T-cell (primary cell): ENCODE data around the gene RNU6-9. TPM values are rescaled to one million over a fixed set of nuclear protein-coding genes. Genes with fewer than 3 reads are reported as not detected.
A peak's percentile ranks its signal among the peaks of the same experiment; 100 is the strongest.
"Not testable (repeated sequence)": the region's sequence is repeated elsewhere in the genome, so short reads cannot be mapped to it uniquely, and the experiment has no call there.

ENCODE experiments used
- ATAC-seq, 4 experiments: fragments of 200-7000 bp in 3 of 4; fragments of 150-1000 bp in 1 of 4; cut with Tn5 transposase; replicated peaks in 1 of 4; 1 replicate in 3 of 4; 2 replicates in 1 of 4; pipeline ENCODE4 v1.10.0; 2021; ENCODE audit warnings: moderate library complexity in 3 of 4, mild to moderate bottlenecking in 2 of 4, moderate number of reproducible peaks in 1 of 4
- CTCF ChIA-PET, 2 donors: fragments of 300-600 bp; sonication (Branson Sonifier 250); formaldehyde crosslinking; loops; one replicate each; lab custom pipeline; 2022; ENCODE audit warnings: antibody characterized with exemption in 2 of 2; lab: Charles Lee
- POLR2A ChIA-PET, 2 donors: fragments of 300-600 bp; sonication (Branson Sonifier 250); formaldehyde crosslinking; loops; one replicate each; lab custom pipeline; 2022; ENCODE audit warnings: antibody characterized with exemption in 2 of 2; lab: Charles Lee
- DNase-seq, 35 experiments: peaks; one replicate each; pipeline versions ENCODE4 v3.0.0 to v3.0.0-alpha.2; 2013 to 2023
- H3K27ac ChIP-seq: one replicate; pipeline ENCODE4 v1.5.1; 2013; ENCODE audit warnings: low read length
- H3K27me3 ChIP-seq, 2 experiments: replicated peaks in 1 of 2; 1 replicate in 1 of 2; 2 replicates in 1 of 2; pipeline versions ENCODE4 v1.6.1 to v1.7.0; 2013; ENCODE audit warnings: low read length in 1 of 2, mixed read lengths in 1 of 2; ENCODE audit not compliant: control insufficient read depth in 2 of 2, insufficient read depth in 2 of 2; ENCODE audit errors: extremely low read depth in 1 of 2
- H3K36me3 ChIP-seq, 2 donors: 1 replicate in 1 of 2; 2 replicates in 1 of 2; pipeline versions ENCODE4 v1.6.1 to v1.7.0; 2013; ENCODE audit warnings: low read length in 1 of 2; ENCODE audit not compliant: control insufficient read depth in 2 of 2, insufficient read depth in 1 of 2; ENCODE audit errors: extremely low read depth in 1 of 2
- H3K4me1 ChIP-seq, 2 experiments: 1 replicate in 1 of 2; 2 replicates in 1 of 2; pipeline versions ENCODE4 v1.6.1 to v1.7.0; 2013; ENCODE audit warnings: low read length in 2 of 2, mixed read lengths in 1 of 2; ENCODE audit not compliant: insufficient read depth in 2 of 2, control insufficient read depth in 1 of 2; ENCODE audit errors: extremely low read depth in 1 of 2
- H3K4me3 ChIP-seq, 2 donors: 1 replicate in 1 of 2; 2 replicates in 1 of 2; pipeline versions ENCODE4 v1.5.1 to v1.7.0; 2013; ENCODE audit warnings: mild to moderate bottlenecking in 2 of 2, low read length in 1 of 2, moderate library complexity in 1 of 2; ENCODE audit not compliant: control insufficient read depth in 1 of 2; ENCODE audit errors: extremely low read depth in 1 of 2
- H3K9me3 ChIP-seq: 2 replicates; pipeline ENCODE4 v1.7.0; 2013
- H3K27ac Mint-ChIP-seq, 2 donors: one replicate each; pipeline ENCODE4 v1.8.0; 2020 to 2021; ENCODE audit warnings: mild to moderate bottlenecking in 2 of 2, mixed read lengths in 2 of 2
- H3K27me3 Mint-ChIP-seq, 2 donors: one replicate each; pipeline ENCODE4 v1.8.0; 2021 to 2022; ENCODE audit warnings: mixed read lengths in 2 of 2
- H3K36me3 Mint-ChIP-seq: one replicate; pipeline ENCODE4 v1.8.0; 2021; ENCODE audit warnings: mixed read lengths
- H3K4me1 Mint-ChIP-seq, 3 donors: one replicate each; pipeline ENCODE4 v1.8.0; 2020 to 2022; ENCODE audit warnings: mixed read lengths in 3 of 3, mild to moderate bottlenecking in 1 of 3
- H3K4me3 Mint-ChIP-seq, 3 donors: one replicate each; pipeline ENCODE4 v1.8.0; 2020 to 2022; ENCODE audit warnings: mild to moderate bottlenecking in 3 of 3, mixed read lengths in 3 of 3, moderate library complexity in 3 of 3
- H3K9me3 Mint-ChIP-seq, 3 donors: one replicate each; pipeline ENCODE4 v1.8.0; 2020 to 2022; ENCODE audit warnings: mixed read lengths in 3 of 3
- WGBS: methylation state at CpG from one replicate; pipeline ENCODE4 v1.1.5; 2013; ENCODE audit warnings: missing lambda C conversion rate; ENCODE audit not compliant: insufficient coverage; 5-methylcytosine and 5-hydroxymethylcytosine counted together
- total RNA-seq, 35 experiments: library from RNA in 6 of 35; stranded (reverse) in 6 of 35; fragments of 120-200 nt in 1 of 35; gene quantifications; one replicate each; pipeline versions ENCODE4 v1.2.1 to v1.2.4 and lab custom pipeline; 2013 to 2026

The RNU6-9 gene
- total RNA-seq, 5 donors from 2014 or later (not counting 1 experiment from before 2014, with no cell fraction given): not detected

GRCh38 chr19:891421-892200 is 1.7 kb upstream of the RNU6-9 start:
- Histone ChIP-seq H3K36me3 (peaks cover 18 to 30% of the 10 kb centered on the region in 2 donors), H3K4me3 (peak overlapping the region; percentile 64 to 71), H3K4me1 (peaks cover 0 to 61% of the 10 kb centered on the region in 2 experiments)
- not testable (repeated sequence) for ATAC-seq, DNase-seq, H3K9me3 Mint-ChIP-seq, H3K27me3 Mint-ChIP-seq, H3K9me3 ChIP-seq, H3K27ac ChIP-seq, H3K36me3 Mint-ChIP-seq, H3K27me3 ChIP-seq
- CTCF ChIA-PET: interaction anchor here in 1 of 2 donors (0.6 kb wide), 1 partner anchor 11 kb away, joined by 4 read pairs; no protein-coding TSS in a partner anchor
- Mint-ChIP-seq H3K27ac (peak overlapping the region; percentile 46 to 69), H3K4me1 (peaks cover 14 to 54% (median 21%) of the 10 kb centered on the region in 3 donors), H3K4me3 (peak overlapping the region; percentile 73 to 87 (median 78))
- WGBS: 89% methylated on average over 37 of the region's 50 CpGs
- POLR2A ChIA-PET: interaction anchor here in 1 of 2 donors (0.6 kb wide), 1 partner anchor 151 kb away, joined by 7 read pairs; no protein-coding TSS in a partner anchor

DNA sequence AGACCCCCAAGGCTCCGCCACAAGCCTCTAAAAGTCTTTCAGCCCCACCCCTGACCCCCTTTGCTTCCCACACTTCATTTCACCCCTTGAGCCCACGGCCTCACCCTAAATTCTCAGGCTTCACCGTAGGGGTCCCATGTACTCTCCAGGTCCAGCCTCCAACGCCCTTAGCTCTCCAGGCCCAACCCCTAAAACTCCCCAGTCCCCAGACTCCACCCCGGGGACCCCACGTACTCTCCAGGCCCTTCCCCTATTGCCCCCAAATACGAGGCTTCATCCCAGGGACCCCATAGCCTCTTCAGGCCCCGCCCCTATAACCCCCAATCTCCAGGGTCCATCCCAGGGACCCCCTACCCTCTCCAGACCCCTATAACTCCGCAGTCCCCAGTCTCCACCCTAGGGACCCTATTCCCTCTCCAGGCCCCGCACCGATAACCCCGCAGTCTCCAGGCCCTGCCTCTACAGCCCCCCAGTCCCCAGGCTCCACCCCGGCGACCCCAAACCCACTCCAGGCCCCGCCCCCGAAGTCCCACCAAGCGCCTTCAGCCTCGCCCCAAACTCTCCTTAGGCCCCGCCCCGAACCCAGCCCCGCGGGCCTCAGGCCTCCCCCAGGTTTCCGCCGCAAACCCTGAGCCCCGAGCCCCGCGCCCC is 916 bp upstream of the RNU6-9 start:
- DNase-seq (peak in 2 of 35 experiments; percentile 21 to 39), ATAC-seq (no peak)
- CTCF ChIA-PET: interaction anchor here in 1 of 2 donors (1.2 kb wide), 2 partner anchors 19 to 29 kb away, joined by 4 to 5 read pairs; no protein-coding TSS in a partner anchor
- H3K36me3 Mint-ChIP-seq: peaks cover 12% of the 10 kb centered on the region
- no peaks in the 10 kb centered on the region for H3K9me3 Mint-ChIP-seq
- H3K27me3 Mint-ChIP-seq: peaks cover 0 to 4% of the 10 kb centered on the region in 2 donors
- peak overlapping the region; percentile 68 to 79 for H3K27ac Mint-ChIP-seq
- Histone ChIP-seq H3K4me3 (peak overlapping the region; percentile 64 to 71), H3K4me1 (peaks cover 0 to 54% of the 10 kb centered on the region in 2 experiments), H3K36me3 (peaks cover 16 to 34% of the 10 kb centered on the region in 2 donors), H3K9me3 (no peaks in the 10 kb centered on the region), H3K27me3 (no peaks in the 10 kb centered on the region), H3K27ac (peak overlapping the region; percentile 67)
- 6% methylated on average over 23 of the region's 27 CpGs for WGBS
- H3K4me1 Mint-ChIP-seq: peaks cover 14 to 54% (median 23%) of the 10 kb centered on the region in 3 donors
- peak overlapping the region; percentile 73 to 87 (median 78) for H3K4me3 Mint-ChIP-seq
- POLR2A ChIA-PET: no interaction called here

- H3K4me1 Mint-ChIP-seq: peaks cover 14 to 41% (median 22%) of the 10 kb centered on the region in 3 donors
- no peaks in the 10 kb centered on the region for H3K9me3 Mint-ChIP-seq
- Histone ChIP-seq H3K4me3 (no peak overlapping the region), H3K9me3 (no peaks in the 10 kb centered on the region), H3K27ac (no peak overlapping the region), H3K4me1 (peaks cover 0 to 50% of the 10 kb centered on the region in 2 experiments), H3K27me3 (no peaks in the 10 kb centered on the region), H3K36me3 (peaks cover 3 to 40% of the 10 kb centered on the region in 2 donors)
- WGBS: 89% methylated on average over 6 of the region's 10 CpGs
- H3K27ac Mint-ChIP-seq: peak overlapping the region in 1 of 2 donors; percentile 52
- peaks cover 9% of the 10 kb centered on the region for H3K36me3 Mint-ChIP-seq
- ATAC-seq (no peak), DNase-seq (no peak)
- POLR2A ChIA-PET: no interaction called here
- peaks cover 0 to 4% of the 10 kb centered on the region in 2 donors for H3K27me3 Mint-ChIP-seq
- CTCF ChIA-PET: no interaction called here
- no peak overlapping the region for H3K4me3 Mint-ChIP-seq
Observed at GRCh38 chr19:896434-896833, 3.1 kb downstream of the RNU6-9 start.

DNA sequence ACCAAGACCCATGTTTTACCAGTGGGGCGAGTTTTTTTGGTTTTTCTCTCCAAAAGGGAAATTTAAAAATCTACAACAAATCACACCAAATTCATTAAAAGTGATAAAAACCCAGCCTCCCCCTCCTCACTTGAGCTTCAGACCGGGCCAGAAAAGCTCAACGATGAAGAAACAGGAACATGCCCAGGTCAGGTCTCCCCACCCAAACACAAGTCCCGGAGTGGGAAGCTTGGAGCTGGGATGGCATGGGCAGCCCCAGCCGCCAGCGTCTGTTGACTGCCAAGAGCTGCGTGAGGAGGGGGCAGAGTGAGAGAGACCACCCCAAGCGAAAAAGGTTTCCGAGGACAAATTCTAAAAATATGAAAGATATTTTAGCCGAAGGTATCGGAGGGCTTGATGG is 3.7 kb downstream of the RNU6-9 start:
- WGBS: 100% methylated on average over 8 of the region's 11 CpGs
- Mint-ChIP-seq H3K36me3 (peaks cover 9% of the 10 kb centered on the region), H3K27ac (peak overlapping the region in 1 of 2 donors; percentile 43), H3K9me3 (no peaks in the 10 kb centered on the region), H3K4me1 (peaks cover 14 to 44% (median 24%) of the 10 kb centered on the region in 3 donors), H3K4me3 (no peak overlapping the region), H3K27me3 (peaks cover 0 to 4% of the 10 kb centered on the region in 2 donors)
- CTCF ChIA-PET: no interaction called here
- no peak overlapping the region for H3K4me3 ChIP-seq
- H3K27me3 ChIP-seq: no peaks in the 10 kb centered on the region
- ATAC-seq: no peak
- H3K9me3 ChIP-seq: no peaks in the 10 kb centered on the region
- peaks cover 3 to 46% of the 10 kb centered on the region in 2 donors for H3K36me3 ChIP-seq
- no peak for DNase-seq
- H3K27ac ChIP-seq: no peak overlapping the region
- POLR2A ChIA-PET: no interaction called here
- peaks cover 0 to 46% of the 10 kb centered on the region in 2 experiments for H3K4me1 ChIP-seq

GRCh38 chr19:897442-898039 is 4.3 kb downstream of the RNU6-9 start:
- CTCF ChIA-PET: interaction anchor here in 1 of 2 donors (0.7 kb wide), 2 partner anchors 14 to 271 kb away, joined by 4 to 6 read pairs; no protein-coding TSS in a partner anchor
- Histone ChIP-seq H3K27ac (no peak overlapping the region), H3K27me3 (no peaks in the 10 kb centered on the region), H3K4me3 (no peak overlapping the region), H3K36me3 (peaks cover 5 to 49% of the 10 kb centered on the region in 2 donors), H3K4me1 (peaks cover 0 to 44% of the 10 kb centered on the region in 2 experiments), H3K9me3 (no peaks in the 10 kb centered on the region)
- Mint-ChIP-seq H3K36me3 (peaks cover 9% of the 10 kb centered on the region), H3K4me3 (no peak overlapping the region), H3K27me3 (peaks cover 0 to 4% of the 10 kb centered on the region in 2 donors), H3K27ac (no peak overlapping the region), H3K9me3 (no peaks in the 10 kb centered on the region), H3K4me1 (peaks cover 17 to 45% (median 26%) of the 10 kb centered on the region in 3 donors)
- DNase-seq: no peak
- POLR2A ChIA-PET: no interaction called here
- ATAC-seq: no peak
- 94% methylated on average over 25 of the region's 26 CpGs for WGBS

DNA sequence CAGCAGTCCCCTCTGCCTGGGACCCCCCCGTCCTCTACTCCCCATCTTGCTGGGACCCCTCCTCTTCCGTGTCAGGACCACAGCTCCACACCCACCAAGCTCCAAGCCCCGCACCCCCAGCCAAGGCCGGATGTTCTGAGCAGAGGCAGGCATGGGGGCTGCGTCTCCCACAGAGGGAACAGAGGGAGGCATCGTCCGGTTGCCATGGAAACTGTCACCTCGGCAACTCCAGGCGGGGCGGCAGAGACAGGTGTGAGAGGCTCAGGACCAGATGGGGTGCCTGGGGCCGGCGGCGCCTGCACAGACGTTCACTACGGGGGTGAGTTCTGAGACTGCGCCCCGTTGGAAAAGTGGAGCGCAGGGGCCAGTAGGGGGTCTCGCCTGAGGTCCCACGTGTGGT is 5.4 kb downstream of the RNU6-9 start:
- peaks cover 8 to 54% of the 10 kb centered on the region in 2 donors for H3K36me3 ChIP-seq
- ChIA-PET POLR2A (interaction anchor here (0.6 to 0.7 kb wide), 2 partner anchors 10 to 24 kb away, joined by 4 read pairs; no protein-coding TSS in a partner anchor), CTCF (no interaction called here)
- H3K4me1 ChIP-seq: peaks cover 0 to 51% of the 10 kb centered on the region in 2 experiments
- peak in 20 of 35 experiments; percentile 29 to 66 (median 48) for DNase-seq
- Mint-ChIP-seq H3K36me3 (peaks cover 6% of the 10 kb centered on the region), H3K27me3 (no peaks in the 10 kb centered on the region), H3K27ac (peak overlapping the region; percentile 16 to 31), H3K9me3 (no peaks in the 10 kb centered on the region), H3K4me3 (no peak overlapping the region), H3K4me1 (peaks cover 13 to 42% (median 24%) of the 10 kb centered on the region in 3 donors)
- no peaks in the 10 kb centered on the region for H3K27me3 ChIP-seq
- H3K9me3 ChIP-seq: no peaks in the 10 kb centered on the region
- 75% methylated on average over 13 of the region's 20 CpGs for WGBS
- no peak overlapping the region for H3K4me3 ChIP-seq
- peak; percentile 25 to 57 (median 34) for ATAC-seq
- no peak overlapping the region for H3K27ac ChIP-seq
